GM19455 (cell line): ENCODE measurements around the gene ADAMTS3.

Experiments
- ATAC-seq: cut with Tn5 transposase; IDR thresholded peaks from one replicate; pipeline ENCODE4 v1.9.1; 2021; ENCODE audit not compliant: unreplicated experiment

ADAMTS3 gene

GRCh38 chr4:72422416-72422815 lies 146.6 kb downstream of the ADAMTS3 start:
- no peak for ATAC-seq

DNA sequence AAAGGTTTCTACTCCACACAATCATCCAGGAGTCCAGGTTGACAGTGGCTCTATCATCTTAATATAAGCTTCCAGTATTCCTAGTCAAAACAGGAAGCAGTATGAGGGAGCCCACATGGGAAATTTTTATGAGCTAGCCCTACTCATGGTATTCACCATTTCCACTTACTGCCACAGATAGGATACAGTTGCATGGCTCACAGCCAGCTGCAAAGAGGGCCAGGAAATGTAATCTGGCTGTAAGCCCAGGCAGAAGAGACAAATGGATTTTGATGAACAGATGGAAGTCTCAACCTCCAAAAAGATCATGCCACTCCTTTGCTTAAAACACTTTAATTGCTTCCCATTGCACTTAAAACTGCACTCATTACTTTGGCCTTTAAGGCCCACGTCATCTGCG lies 150.6 kb downstream of the ADAMTS3 start:
- no peak for ATAC-seq

DNA sequence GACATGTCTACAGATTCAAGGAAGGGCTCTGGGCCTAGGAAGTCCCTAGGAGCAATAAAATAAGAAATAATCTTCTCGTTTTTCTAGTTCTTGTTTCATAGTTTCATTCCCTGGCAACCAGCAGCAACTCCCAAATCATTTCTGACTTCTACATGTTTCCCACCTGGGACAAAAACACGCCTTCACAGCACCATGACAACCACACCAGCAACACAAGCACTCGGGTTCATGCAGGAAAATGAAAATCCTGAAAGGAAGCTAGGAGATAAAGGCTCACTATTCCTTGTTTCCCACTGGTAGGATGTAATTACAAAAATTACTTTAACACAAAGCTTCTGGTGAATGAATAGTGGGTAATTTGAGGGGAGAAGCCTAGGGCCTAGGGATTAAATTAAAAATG lies 158.9 kb downstream of the ADAMTS3 start:
- no peak for ATAC-seq

DNA sequence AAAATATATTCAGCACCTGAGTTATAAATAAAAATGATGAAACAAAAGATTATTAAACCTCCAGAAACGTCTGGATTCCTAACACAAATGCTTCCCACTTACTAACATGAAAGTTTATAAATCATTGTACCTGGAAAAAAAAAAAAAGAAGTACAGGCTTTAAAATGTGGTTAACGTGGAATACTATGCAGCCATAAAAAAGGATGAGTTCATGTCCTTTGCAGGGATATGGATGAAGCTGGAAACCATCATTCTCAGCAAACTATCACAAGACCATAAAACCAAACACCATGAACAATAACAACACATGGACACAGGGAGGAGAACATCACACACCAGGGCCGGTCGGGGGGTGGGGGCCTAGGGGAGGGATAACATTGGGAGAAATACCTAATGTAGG lies 160.5 kb downstream of the ADAMTS3 start:
- no peak for ATAC-seq

GRCh38 chr4:72405417-72405816 lies 163.6 kb downstream of the ADAMTS3 start:
- no peak for ATAC-seq

GRCh38 chr4:72397314-72397713 lies 171.7 kb downstream of the ADAMTS3 start:
- ATAC-seq = no peak

DNA sequence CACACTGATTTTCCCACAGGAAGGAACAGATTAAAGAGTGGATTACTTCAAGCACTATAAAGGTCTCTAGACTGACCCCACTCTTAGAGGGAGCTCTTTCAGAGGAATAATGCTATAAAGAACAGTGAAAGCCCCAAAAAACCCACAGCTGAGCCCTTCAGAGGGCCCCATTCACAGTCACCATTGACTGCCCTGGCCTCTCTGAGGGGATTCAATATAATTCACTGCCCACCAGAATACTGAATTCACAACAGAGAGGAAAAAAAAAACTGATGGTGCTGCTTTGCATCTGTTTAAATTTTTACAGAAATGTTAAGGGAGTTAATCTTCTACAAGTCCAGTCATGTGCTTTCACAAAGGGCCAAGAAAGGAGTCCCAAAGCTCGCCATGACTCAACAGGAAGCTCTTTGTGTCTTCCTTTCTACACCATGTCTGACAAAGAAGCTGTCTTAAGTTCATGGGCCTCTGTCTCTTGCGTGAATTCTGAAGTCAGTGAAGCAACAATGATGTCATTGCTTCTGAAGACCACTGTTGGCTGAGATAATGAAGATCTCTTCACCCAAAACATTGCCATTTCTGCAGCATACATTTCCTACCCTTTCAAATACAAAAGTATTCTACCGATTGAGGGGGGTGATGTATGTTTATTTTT lies 174.9 kb downstream of the ADAMTS3 start:
- no peak for ATAC-seq

DNA sequence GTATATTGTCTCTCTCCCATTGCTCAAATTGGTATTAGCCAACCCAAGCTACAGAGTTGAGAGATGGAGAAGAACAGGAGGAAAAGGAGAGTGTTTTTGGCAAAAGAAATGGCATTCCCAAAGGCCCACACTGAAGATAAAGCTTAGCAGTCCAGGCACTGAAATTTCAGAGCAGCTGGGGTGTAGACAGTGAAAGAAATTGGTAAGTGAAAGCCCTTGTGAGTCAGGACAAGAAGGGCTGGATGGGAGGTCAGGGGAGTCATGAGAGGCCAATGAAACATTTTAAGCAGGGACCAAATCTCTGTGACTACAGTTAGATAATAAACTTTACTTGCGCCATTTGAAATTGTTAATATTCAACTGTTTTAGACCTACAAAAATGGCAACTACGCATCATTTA lies 177.7 kb downstream of the ADAMTS3 start:
- ATAC-seq = no peak

GRCh38 chr4:72390409-72390808 lies 178.6 kb downstream of the ADAMTS3 start:
- no peak for ATAC-seq

- ATAC-seq = no peak
Observed at GRCh38 chr4:72388521-72388920, 180.5 kb downstream of the ADAMTS3 start.

- no peak for ATAC-seq
Observed at GRCh38 chr4:72387959-72388358, 181.1 kb downstream of the ADAMTS3 start.

DNA sequence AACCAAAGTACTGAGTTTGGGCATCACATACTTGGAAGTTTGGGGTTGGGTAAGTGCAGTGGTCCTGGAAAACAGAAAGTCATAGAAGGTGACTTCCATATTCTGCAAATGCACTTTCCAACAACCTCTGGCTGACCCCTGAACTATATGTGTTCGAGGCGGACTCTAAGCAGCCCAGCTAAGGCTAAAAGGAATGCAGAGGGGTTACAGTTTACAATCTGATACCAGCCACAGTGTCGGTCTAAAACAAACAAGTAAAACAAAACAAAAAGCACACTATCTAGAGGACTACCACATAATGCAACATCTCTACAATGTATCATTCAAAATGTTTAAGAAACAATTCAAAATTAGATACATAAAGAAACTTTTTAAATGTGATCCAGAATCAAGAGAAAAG lies 185.6 kb downstream of the ADAMTS3 start:
- ATAC-seq = no peak

DNA sequence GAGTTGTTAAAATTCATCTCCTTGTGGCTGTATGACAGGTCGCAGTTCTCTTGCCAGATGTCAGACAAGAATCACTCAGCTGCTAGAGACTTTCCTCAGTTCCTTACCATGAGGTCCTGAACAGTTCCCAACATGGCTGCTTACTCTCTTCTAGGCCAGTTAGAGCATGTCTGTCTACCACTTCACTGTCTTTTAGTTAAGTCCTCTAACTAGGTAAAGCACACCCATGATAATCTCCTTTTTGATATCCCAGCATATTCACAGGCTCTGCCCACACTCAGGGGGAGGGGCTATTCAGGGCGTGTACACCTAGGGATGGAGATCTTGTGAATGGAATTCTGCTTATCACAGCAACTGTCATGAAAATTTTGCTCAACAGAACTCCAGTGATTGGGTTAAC lies 190.1 kb downstream of the ADAMTS3 start:
- no peak for ATAC-seq

- ATAC-seq = no peak
Observed at GRCh38 chr4:72377491-72378194, 191.4 kb downstream of the ADAMTS3 start.

GRCh38 chr4:72376901-72377300 lies 192.1 kb downstream of the ADAMTS3 start:
- no peak for ATAC-seq

GRCh38 chr4:72375073-72375736 lies 193.8 kb downstream of the ADAMTS3 start:
- no peak for ATAC-seq

DNA sequence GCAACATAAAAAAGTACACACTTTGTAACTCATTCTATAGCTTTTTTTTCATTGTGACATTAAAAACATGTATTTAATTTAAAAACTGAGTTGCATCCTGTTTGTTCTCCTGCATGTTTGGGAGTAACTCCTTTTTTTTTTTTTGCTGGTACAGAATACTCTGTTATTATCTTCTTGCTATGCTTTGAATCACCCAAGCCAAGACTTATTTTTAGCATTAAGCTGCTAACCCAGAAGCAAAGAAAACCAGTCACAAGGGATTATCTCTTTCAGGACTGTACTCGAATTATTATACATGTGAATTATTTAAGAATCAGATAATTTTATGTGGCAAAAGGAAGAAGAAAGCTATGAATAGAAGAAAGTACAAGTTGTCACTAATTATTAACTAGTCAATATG lies 194.9 kb downstream of the ADAMTS3 start:
- no peak for ATAC-seq

GRCh38 chr4:72366601-72367000 lies 202.4 kb downstream of the ADAMTS3 start:
- ATAC-seq = no peak

- no peak for ATAC-seq
Observed at GRCh38 chr4:72365981-72366380, 203.0 kb downstream of the ADAMTS3 start.

GRCh38 chr4:72365016-72365415 lies 204.0 kb downstream of the ADAMTS3 start:
- no peak for ATAC-seq

DNA sequence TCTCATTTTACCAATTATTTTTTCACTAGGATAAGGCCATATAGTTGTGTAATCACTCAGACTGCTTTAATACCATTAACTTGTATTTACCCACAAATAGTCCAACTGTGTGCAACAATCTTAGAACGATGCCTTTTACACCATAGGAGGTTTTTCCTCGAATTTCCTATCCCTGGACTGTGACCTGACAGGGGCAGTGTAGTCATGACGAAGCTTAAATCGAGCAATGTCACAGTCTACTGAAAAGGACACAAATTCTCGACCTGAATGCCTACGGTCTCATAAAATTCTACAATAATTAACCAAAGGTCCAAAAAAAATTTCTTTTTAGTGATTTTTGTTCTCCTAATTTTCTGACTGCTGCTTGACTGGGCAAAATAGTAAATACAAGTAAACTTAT lies 208.9 kb downstream of the ADAMTS3 start:
- ATAC-seq = no peak

- ATAC-seq = no peak
Observed at GRCh38 chr4:72358483-72358882, 210.5 kb downstream of the ADAMTS3 start.
